Neural cell (in vitro differentiated cells): ENCODE results near the gene SMKR1. TPM values are rescaled to one million over a fixed set of nuclear protein-coding genes. Genes with fewer than 3 reads are reported as not detected.
"Not testable (repeated sequence)": the region's sequence is repeated elsewhere in the genome, so short reads cannot be mapped to it uniquely, and the experiment has no call there.

Experiments
- H2AFZ ChIP-seq: fragments of 200-600, 300-800 bp; sonication (generic), shearing (Covaris generic); 2 replicates; pipeline ENCODE4 v1.6.0; 2014; ENCODE audit warnings: low read depth, mild to moderate bottlenecking, antibody characterized with exemption, low read length, moderate library complexity
- H3F3A ChIP-seq: fragments of 200-600 bp; shearing (Covaris generic); 2 replicates; pipeline ENCODE4 v1.6.1; 2016; ENCODE audit warnings: mild to moderate bottlenecking, moderate library complexity, mixed read lengths, antibody characterized with exemption, low read length; ENCODE audit not compliant: insufficient read depth, poor library complexity, severe bottlenecking
- H3K27ac ChIP-seq: fragments of 200-600, 300-800 bp; sonication (generic), shearing (Covaris generic); 2 replicates; pipeline ENCODE4 v1.5.1; 2014; ENCODE audit warnings: mild to moderate bottlenecking, low read length, moderate library complexity
- H3K27me3 ChIP-seq: fragments of 300-800, 200-600 bp; sonication (generic), shearing (Covaris generic); 2 replicates; pipeline ENCODE4 v1.6.0; 2014; ENCODE audit warnings: mild to moderate bottlenecking, low read depth, low read length, moderate library complexity; ENCODE audit not compliant: insufficient read depth
- H3K36me3 ChIP-seq: fragments of 300-800, 200-600 bp; sonication (generic), shearing (Covaris generic); 2 replicates; pipeline ENCODE4 v1.5.1; 2014; ENCODE audit warnings: mild to moderate bottlenecking, antibody characterized with exemption, low read length, moderate library complexity; ENCODE audit not compliant: insufficient read depth
- H3K4me2 ChIP-seq: fragments of 300-800, 200-600 bp; sonication (generic), shearing (Covaris generic); 2 replicates; pipeline ENCODE4 v1.6.0; 2014; ENCODE audit warnings: mild to moderate bottlenecking, low read length
- H3K4me3 ChIP-seq: fragments of 300-800, 200-600 bp; sonication (generic), shearing (Covaris generic); 2 replicates; pipeline ENCODE4 v1.5.1; 2014; ENCODE audit warnings: mild to moderate bottlenecking, low read length, moderate library complexity
- H3K79me2 ChIP-seq: fragments of 200-600 bp; shearing (Covaris generic); replicated peaks from 2 replicates; pipeline ENCODE4 v1.6.0; 2014; ENCODE audit warnings: mild to moderate bottlenecking, low read length, moderate library complexity; ENCODE audit not compliant: insufficient read depth
- H3K9ac ChIP-seq: fragments of 300-800, 200-600 bp; sonication (generic), shearing (Covaris generic); 2 replicates; pipeline ENCODE4 v1.6.1; 2016; ENCODE audit warnings: mild to moderate bottlenecking, low read length, mixed read lengths
- H3K9me2 ChIP-seq: fragments of 200-600 bp; shearing (Covaris generic); 2 replicates; pipeline ENCODE4 v1.6.1; 2016; ENCODE audit warnings: mild to moderate bottlenecking, low read length, mixed read lengths; ENCODE audit not compliant: insufficient read depth
- H3K9me3 ChIP-seq: fragments of 200-600, 300-800 bp; sonication (generic), shearing (Covaris generic); 2 replicates; pipeline ENCODE4 v1.6.1; 2016; ENCODE audit warnings: mild to moderate bottlenecking, mixed run types, low read length, moderate library complexity, mixed read lengths
- H4K20me1 ChIP-seq: fragments of 200-600 bp; shearing (Covaris generic); 2 replicates; pipeline ENCODE4 v1.6.1; 2016; ENCODE audit warnings: mild to moderate bottlenecking, mixed run types; ENCODE audit not compliant: insufficient read depth
- EP300 ChIP-seq: fragments of 450-650 bp; conservative IDR thresholded peaks from 2 replicates; pipeline ENCODE4 v1.6.1; 2014; ENCODE audit warnings: antibody characterized with exemption, mild to moderate bottlenecking, moderate library complexity; ENCODE audit not compliant: poor library complexity, severe bottlenecking
- EZH2 ChIP-seq: fragments of 200-600, 300-800 bp; shearing (Covaris generic), sonication (generic); IDR thresholded peaks from 2 replicates; pipeline ENCODE4 v1.6.1; 2014; ENCODE audit warnings: antibody characterized with exemption, low read length, borderline replicate concordance, mild to moderate bottlenecking; ENCODE audit not compliant: insufficient read depth, poor library complexity, severe bottlenecking
- MXI1 ChIP-seq: fragments of 450-650 bp; conservative IDR thresholded peaks from 2 replicates; pipeline ENCODE4 v1.6.1; 2014; ENCODE audit warnings: antibody characterized with exemption, mild to moderate bottlenecking; ENCODE audit not compliant: poor library complexity, severe bottlenecking
- POLR2AphosphoS5 ChIP-seq: IDR thresholded peaks from 2 replicates; pipeline ENCODE4 v1.6.1; 2012
- RAD21 ChIP-seq: fragments of 450-650 bp; conservative IDR thresholded peaks from 2 replicates; pipeline ENCODE4 v1.6.1; 2014; ENCODE audit warnings: antibody characterized with exemption, mild to moderate bottlenecking, moderate library complexity
- SMC3 ChIP-seq: fragments of 450-650 bp; conservative IDR thresholded peaks from 2 replicates; pipeline ENCODE4 v1.6.1; 2014; ENCODE audit warnings: antibody characterized with exemption, mild to moderate bottlenecking, moderate library complexity; ENCODE audit not compliant: poor library complexity
- TAF1 ChIP-seq: IDR thresholded peaks from 2 replicates; pipeline ENCODE4 v1.6.1; 2012; ENCODE audit warnings: low read depth
- polyA plus RNA-seq: library from polyadenylated mRNA; depleted of rRNA; stranded (reverse); fragments of >200 nt; gene quantifications from 2 replicates; pipeline ENCODE4 v1.2.3, GENCODE V29; 2014
- TF ChIP-seq, protein P1 (sequence below): IDR thresholded peaks from 2 replicates; pipeline ENCODE4 v1.6.1; 2012; ENCODE audit warnings: borderline replicate concordance
- TF ChIP-seq, protein P2 (sequence below): fragments of 450-650 bp; IDR thresholded peaks from 2 replicates; pipeline ENCODE4 v1.5.1; 2014; ENCODE audit warnings: antibody characterized with exemption, mild to moderate bottlenecking, moderate library complexity; ENCODE audit not compliant: poor library complexity, severe bottlenecking

Gene SMKR1
- polyA plus RNA-seq, 1 donor from 2014 or later, result 8.5 TPM

DNA sequence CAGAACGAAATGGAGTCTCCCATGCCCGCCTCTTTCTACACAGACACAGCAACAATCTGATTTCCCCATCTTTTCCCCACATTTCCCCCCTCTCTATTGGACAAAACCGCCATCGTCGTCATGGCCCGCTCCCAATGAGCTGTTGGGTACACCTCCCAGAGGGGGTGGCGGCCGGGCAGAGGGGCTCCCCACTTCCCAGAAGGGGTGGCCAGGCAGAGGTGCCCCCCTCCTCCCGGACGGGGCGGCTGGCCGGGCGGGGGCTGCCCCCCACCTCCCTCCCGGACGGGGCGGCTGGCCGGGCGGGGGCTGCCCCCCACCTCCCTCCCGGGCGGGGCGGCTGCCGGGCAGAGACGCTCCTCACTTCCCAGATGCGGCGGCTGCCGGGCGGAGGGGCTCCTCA is 26.4 kb upstream of the SMKR1 start:
- H2AFZ ChIP-seq, H3K4me3 ChIP-seq, H3K36me3 ChIP-seq, H3F3A ChIP-seq, H3K27ac ChIP-seq, H3K27me3 ChIP-seq, H3K9ac ChIP-seq, H4K20me1 ChIP-seq, H3K9me2 ChIP-seq, H3K79me2 ChIP-seq, H3K4me2 ChIP-seq, H3K9me3 ChIP-seq: not testable (repeated sequence)

DNA sequence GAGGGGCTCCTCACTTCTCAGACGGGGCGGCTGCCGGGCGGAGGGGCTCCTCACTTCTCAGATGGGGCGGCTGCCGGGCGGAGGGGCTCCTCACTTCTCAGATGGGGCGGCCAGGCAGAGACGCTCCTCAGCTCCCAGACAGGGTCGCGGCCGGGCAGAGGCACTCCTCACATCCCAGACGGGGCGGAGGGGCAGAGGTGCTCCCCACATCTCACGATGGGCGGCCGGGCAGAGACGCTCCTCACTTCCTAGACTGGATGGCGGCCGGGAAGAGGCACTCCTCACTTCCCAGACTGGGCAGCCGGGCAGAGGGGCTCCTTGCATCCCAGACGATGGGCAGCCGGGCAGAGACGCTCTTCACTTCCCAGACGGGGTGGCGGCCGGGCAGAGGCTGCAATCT is 25.9 kb upstream of the SMKR1 start:
- not testable (repeated sequence) for H3K9me2 ChIP-seq, H3K4me3 ChIP-seq, H3F3A ChIP-seq, H3K36me3 ChIP-seq, H3K4me2 ChIP-seq, H3K79me2 ChIP-seq, H3K9me3 ChIP-seq, H3K27me3 ChIP-seq, H3K9ac ChIP-seq, H3K27ac ChIP-seq, H2AFZ ChIP-seq, H4K20me1 ChIP-seq

DNA sequence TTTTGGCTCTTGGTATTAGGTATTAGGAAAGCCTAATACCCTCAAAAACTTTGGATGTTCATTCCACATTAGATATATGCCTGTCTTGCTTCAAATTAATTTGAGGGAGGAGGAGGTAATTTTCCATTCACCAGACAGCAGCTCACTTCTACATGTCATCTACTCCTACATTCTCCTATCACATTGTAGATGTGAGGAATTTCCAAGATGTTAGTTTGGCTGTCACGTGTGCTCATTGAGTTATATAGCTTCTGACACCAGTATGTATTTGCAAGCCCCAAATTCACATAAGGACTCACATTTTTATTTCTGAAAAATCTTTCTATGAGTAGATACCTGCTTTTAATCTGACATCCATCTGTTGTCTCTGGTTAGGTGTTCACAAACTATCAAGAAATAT is 22.5 kb upstream of the SMKR1 start:
- Histone ChIP-seq H3K4me3 (no peak overlapping the region), H3K9me3 (no peaks in the 10 kb centered on the region), H4K20me1 (no peaks in the 10 kb centered on the region), H3F3A (no peaks in the 10 kb centered on the region), H3K27me3 (no peaks in the 10 kb centered on the region), H3K27ac (no peak overlapping the region), H3K9ac (no peak overlapping the region), H3K9me2 (no peaks in the 10 kb centered on the region), H3K36me3 (no peaks in the 10 kb centered on the region), H3K4me2 (no peak overlapping the region), H2AFZ (no peak overlapping the region), H3K79me2 (no peaks in the 10 kb centered on the region)
- TF ChIP-seq, protein P1, sequence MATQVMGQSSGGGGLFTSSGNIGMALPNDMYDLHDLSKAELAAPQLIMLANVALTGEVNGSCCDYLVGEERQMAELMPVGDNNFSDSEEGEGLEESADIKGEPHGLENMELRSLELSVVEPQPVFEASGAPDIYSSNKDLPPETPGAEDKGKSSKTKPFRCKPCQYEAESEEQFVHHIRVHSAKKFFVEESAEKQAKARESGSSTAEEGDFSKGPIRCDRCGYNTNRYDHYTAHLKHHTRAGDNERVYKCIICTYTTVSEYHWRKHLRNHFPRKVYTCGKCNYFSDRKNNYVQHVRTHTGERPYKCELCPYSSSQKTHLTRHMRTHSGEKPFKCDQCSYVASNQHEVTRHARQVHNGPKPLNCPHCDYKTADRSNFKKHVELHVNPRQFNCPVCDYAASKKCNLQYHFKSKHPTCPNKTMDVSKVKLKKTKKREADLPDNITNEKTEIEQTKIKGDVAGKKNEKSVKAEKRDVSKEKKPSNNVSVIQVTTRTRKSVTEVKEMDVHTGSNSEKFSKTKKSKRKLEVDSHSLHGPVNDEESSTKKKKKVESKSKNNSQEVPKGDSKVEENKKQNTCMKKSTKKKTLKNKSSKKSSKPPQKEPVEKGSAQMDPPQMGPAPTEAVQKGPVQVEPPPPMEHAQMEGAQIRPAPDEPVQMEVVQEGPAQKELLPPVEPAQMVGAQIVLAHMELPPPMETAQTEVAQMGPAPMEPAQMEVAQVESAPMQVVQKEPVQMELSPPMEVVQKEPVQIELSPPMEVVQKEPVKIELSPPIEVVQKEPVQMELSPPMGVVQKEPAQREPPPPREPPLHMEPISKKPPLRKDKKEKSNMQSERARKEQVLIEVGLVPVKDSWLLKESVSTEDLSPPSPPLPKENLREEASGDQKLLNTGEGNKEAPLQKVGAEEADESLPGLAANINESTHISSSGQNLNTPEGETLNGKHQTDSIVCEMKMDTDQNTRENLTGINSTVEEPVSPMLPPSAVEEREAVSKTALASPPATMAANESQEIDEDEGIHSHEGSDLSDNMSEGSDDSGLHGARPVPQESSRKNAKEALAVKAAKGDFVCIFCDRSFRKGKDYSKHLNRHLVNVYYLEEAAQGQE, result no peak
- no peak for TF ChIP-seq EP300
- no peak for TF ChIP-seq SMC3
- TF ChIP-seq, protein P2, sequence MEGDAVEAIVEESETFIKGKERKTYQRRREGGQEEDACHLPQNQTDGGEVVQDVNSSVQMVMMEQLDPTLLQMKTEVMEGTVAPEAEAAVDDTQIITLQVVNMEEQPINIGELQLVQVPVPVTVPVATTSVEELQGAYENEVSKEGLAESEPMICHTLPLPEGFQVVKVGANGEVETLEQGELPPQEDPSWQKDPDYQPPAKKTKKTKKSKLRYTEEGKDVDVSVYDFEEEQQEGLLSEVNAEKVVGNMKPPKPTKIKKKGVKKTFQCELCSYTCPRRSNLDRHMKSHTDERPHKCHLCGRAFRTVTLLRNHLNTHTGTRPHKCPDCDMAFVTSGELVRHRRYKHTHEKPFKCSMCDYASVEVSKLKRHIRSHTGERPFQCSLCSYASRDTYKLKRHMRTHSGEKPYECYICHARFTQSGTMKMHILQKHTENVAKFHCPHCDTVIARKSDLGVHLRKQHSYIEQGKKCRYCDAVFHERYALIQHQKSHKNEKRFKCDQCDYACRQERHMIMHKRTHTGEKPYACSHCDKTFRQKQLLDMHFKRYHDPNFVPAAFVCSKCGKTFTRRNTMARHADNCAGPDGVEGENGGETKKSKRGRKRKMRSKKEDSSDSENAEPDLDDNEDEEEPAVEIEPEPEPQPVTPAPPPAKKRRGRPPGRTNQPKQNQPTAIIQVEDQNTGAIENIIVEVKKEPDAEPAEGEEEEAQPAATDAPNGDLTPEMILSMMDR, result no peak
- TF ChIP-seq RAD21, result no peak
- TF ChIP-seq POLR2AphosphoS5, result no peak
- TF ChIP-seq MXI1, result no peak
- TF ChIP-seq EZH2, result no peak
- TF ChIP-seq TAF1, result no peak
